ENCODE measurements around the gene MSRB3.
"Not testable (repeated sequence)": the region's sequence is repeated elsewhere in the genome, so short reads cannot be mapped to it uniquely, and the experiment has no call there.

MSRB3 gene

DNA sequence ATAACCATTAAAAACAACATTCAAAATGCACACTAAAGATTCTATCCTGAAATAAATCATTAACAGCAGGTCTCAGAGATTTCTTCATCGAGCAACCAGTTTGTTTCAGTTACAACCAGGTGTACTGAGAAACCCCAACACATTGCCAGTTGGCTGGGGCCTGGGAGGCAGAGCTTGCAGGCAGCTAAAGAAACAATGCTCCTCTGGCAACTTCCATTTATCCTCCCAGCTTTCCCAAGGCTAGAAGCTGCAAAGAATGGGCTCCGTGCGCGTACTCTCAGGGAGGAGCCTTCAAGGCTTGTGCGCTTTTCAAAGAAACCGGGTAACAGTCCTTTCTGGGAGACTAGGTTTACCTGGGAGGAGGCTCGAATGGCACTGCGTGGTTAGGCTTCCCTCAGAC is 181.6 kb downstream of the MSRB3 start:
- DNase-seq, result no peak

DNA sequence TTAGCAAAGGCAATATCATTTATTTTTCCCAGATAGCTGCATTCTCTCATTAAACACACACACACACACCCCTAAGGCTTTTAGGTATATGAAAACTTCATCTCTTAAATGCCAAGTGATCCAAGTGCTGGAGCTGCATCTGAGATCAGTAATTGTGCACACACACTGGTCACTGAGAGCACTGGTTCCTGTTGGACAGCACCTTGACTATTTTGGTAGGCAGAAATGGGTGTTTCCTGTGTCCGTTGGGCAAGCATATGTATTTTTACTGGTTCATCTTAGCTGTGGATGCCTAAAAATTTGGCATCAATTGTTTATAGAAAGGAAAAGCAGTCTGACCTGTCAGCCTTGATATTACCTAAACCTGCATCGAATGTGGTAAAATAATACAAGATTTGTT is 182.5 kb downstream of the MSRB3 start:
- DNase-seq, result no peak

DNA sequence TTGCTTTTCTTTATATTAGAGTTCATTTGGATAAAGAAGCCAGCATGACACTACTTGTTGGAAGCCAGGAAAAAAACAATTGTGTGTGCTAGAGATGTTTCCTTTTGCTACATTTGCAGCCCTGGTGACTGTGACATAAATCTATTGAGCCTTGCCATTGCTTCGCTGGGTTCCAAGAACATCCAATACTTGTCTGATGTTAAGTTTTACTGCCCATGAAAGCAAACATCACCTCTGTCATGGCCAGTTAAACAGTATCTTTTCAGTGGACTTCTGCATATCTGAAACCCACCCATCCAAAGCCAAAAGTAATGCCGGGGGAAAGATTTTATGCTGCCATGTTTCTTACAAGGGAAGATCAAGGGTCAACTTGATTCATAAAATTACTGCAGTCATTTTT is 184.0 kb downstream of the MSRB3 start:
- DNase-seq, result no peak

- no peak for DNase-seq
These were observed 184.6 kb downstream of the MSRB3 start for GRCh38 chr12:65463082-65463481.

- no peak for DNase-seq
These were observed 185.1 kb downstream of the MSRB3 start for GRCh38 chr12:65463611-65464010.

GRCh38 chr12:65464930-65465329 is 186.4 kb downstream of the MSRB3 start:
- no peak for DNase-seq

DNA sequence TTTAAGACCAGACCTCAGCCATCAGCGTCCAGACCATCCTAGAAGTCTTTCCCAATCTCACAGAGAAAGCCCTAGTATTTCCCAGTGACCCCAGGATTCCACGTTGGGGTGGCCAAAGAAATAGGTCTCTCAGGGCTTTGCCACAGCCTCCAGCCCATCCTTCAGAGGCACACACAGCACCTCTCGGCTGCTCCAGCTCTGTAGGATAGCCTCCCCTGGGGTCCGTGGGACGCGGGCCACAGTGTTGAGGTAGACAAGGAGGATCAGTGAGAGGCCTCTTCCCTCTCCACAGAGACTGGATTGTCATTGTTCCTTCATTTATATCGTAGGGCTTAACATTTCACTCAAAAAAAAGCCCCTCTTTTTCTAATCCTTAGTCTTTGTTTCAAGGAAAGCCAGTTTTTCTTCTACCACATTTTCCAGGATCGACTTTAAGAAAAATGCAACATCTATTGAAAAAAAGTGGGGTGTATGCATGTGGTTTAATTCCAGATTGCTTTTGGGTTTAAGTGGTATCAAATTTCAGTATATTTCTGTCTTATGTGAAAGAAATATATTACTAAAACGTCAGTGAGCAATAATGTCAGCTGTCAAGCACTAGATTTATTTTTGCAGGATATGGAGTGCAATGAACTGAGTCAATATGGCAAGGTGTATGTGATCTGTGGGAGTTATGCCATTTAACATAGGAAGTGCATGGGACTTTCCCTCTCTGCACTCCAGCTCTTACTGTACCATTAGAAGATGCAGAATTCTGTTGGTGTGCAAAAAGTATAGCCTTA is 187.5 kb downstream of the MSRB3 start:
- no peak for DNase-seq

- no peak for DNase-seq
These were observed 188.4 kb downstream of the MSRB3 start for GRCh38 chr12:65466911-65467310.

GRCh38 chr12:65470256-65470655 is 191.8 kb downstream of the MSRB3 start:
- no peak for DNase-seq

- no peak for DNase-seq
These were observed 193.6 kb downstream of the MSRB3 start for GRCh38 chr12:65472079-65472478.

DNA sequence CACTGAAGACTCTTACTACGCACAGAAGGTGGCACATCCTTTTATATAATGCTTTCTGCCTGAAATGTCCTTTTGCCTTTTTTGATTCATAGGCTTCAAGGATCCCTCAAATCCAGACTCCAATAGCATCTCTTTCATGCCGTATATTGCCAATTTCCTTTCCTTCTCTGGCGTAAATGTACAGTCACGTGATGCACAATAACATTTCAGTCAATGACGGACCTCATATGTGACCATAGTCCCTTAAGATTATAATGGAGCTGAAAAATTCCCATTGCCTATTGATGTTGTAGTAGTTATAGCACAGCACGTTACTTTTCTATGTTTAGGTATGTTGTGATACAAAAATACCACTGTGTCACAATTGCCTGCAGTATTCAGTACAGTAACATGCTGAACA is 196.3 kb downstream of the MSRB3 start:
- DNase-seq, result no peak

DNA sequence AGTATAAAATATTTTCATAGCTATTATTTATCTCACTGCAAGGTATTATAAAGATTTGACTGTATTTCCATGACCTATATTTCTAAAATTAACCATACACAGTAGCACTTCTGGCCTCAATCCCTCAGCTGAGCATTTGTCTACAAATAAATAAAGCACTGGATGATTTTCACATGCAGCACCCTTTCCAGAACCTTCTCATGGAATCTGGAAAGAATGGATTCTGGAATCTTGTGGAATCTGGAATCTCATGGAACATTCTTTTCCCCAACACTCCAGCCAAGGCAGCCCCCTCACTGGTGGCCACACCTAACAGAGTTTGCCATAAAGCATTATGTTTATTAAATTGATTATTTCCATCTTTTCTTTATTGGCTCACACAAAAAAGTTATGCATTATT is 199.2 kb downstream of the MSRB3 start:
- no peak for DNase-seq

GRCh38 chr12:65483891-65484516 is 205.5 kb downstream of the MSRB3 start:
- DNase-seq, result not testable (repeated sequence)

- DNase-seq, result no peak
These were observed 209.7 kb downstream of the MSRB3 start for GRCh38 chr12:65488197-65488596.

- DNase-seq, result no peak
These were observed 211.8 kb downstream of the MSRB3 start for GRCh38 chr12:65490250-65490649.

DNA sequence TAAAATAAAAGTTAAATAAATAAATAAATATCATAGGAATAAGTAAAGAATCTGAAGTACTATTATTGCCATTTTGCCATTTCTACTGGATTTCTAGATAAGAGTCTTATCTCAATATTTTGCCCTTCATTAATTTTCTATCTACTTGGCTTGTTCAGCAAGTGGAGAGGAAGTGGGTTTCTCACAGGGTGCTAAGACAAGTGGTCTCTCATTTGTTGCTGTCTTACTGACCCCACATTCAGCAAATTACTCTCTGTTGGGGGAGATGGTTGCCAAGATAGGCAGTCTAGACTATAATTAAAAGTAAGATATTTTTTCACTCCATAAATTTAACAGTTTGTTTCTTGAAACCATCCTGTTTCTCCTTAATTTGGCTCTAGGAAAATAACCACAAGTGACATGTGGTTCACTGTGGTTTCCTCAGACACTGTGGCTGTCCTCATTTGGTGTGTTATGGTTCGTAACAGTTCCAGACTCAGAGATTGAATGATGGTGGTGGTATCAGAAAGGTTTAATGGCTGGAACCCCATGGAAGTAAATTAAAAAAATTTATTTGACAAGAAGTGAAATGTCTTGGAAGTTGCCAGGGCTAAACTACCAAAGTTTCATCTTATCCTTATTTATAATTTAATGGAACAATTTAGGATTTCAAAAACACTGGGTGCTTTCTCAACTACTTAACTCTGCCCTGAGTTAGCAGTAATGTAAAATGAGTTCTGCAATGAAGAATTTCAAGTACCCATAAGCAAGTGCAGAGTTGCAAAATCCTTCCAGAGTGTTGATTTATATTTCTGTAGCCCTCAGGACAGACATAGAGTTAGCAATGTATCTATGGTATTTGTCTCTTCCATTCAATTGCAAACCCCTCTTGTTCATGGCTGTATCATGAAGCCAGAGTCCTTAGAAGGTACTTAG is 214.8 kb downstream of the MSRB3 start:
- DNase-seq, result no peak

- DNase-seq, result no peak
These were observed 215.4 kb downstream of the MSRB3 start for GRCh38 chr12:65493913-65494245.

DNA sequence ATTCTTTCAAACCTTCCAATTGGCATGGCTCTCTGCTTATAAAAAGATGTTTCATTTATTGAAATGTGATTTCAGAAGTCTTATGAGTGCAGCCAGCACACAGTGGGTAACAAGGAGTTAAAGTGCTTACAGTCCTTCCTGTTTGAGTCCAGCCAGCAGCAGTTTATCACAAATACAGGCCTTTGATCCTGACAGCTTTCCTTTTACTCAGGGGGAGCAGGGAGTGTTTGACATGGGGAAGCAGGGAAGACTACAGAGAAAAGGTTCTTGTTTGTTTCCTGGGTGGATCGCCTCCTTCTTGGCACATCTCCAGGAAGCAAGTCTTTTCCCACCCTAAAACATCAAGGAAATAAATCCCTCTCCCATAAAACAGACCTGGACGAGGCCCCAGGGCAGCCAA is 216.1 kb downstream of the MSRB3 start:
- DNase-seq, result no peak

DNA sequence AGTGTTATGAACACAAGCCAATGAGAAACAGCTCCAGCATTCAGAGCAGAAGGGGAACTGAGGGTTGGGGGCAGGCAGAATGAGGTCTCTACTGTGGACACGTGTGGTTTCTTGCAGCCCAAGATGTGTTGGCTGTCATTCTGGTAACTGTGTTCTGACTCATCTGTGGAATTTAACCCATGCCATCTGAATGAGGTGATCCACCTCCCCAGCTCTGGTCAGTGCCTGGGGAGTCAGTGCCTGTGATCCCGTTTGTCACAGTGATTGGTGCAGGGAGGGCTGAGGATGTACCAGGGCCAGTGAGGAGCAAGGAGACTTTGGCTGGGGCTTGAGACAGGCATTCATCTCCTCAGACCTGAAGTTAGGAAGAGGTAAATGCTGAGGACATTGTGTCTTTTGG is 216.8 kb downstream of the MSRB3 start:
- no peak for DNase-seq

GRCh38 chr12:65496617-65497016 is 218.1 kb downstream of the MSRB3 start:
- DNase-seq, result no peak

DNA sequence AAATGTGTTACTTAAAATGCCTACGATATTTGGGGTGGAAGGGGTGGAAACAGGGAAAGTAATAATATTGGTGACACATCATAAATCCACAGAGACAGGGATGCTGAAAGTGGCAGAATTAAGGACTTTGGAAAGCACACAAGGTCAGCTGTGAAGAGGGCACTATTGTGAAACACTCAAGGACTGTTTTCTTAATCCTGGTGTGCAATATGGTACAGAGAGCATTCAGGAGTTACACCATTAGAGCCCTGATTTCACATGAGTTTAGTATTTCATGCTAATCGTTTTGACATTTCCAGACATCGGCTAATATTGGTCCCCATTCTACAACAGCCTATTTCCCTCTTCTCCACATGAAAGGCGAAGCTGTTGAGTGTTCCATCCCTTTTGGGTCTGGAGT is 219.2 kb downstream of the MSRB3 start:
- DNase-seq, result no peak

- no peak for DNase-seq
These were observed 220.7 kb downstream of the MSRB3 start for GRCh38 chr12:65499167-65499566.

- no peak for DNase-seq
These were observed 221.8 kb downstream of the MSRB3 start for GRCh38 chr12:65500091-65500900.

All from NCI-H1417 (cell line).